GM20431 (cell line): ENCODE measurements around the gene RTL1.

Experiments used
- in situ Hi-C: fragments of 300-500 bp; cut with MseI, MboI; formaldehyde crosslinking; loops from one replicate; pipeline ENCODE4 v1.15.0; 2020; ENCODE audit warnings: low sequenced_read_pairs; ENCODE audit not compliant: unreplicated experiment

Gene RTL1

GRCh38 chr14:100882991-100883788 is 20.3 kb downstream of the RTL1 start:
- in situ Hi-C loops, result no loop called here

GRCh38 chr14:100882026-100882967 is 21.2 kb downstream of the RTL1 start:
- in situ Hi-C loops, result no loop called here

GRCh38 chr14:100881211-100882025 is 22.1 kb downstream of the RTL1 start:
- in situ Hi-C loops, result no loop called here

DNA sequence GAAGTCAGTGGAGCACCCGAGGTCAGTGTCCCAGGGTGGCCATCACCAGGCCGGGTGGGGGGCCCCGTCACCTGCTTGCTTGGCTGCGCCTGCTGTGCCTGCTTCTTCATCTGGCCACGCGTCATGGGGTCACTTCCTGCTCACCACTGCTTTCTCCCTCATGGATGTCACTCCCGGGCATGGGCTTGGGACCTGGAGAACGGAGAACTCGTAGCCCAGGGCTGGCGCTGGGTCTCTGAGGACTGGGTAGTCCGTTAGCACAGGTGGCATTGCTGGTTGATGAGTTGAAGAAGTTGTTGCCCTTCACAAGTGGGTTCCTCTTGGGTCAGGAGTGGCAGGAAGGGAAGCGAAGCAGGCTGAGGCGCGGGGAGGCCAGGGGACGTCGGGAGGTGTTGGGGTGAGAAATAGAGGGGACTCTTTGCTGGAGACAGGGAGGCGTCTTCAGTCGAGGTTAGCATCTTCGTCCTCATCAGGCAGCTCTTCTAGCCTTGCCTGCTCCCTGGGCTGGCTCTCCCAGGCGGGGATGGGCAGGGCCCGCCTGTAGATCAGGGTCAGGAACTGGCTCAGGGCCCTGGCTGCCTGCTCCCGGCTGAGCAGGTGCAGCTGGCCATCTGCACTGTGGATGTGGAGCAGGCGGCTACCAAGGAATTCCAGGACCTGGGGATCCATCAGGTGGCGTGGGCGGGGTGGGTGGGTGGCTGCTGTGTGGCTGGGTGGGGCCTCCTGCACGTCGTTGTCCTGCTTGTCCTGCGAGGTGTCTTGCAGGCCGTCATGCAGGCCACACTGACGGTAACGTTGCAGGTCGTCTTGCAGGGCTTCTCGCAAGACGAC is 23.0 kb downstream of the RTL1 start:
- in situ Hi-C loops, result no loop called here

- in situ Hi-C loops, result no loop called here
Observed at GRCh38 chr14:100879782-100880181, 23.7 kb downstream of the RTL1 start.

- in situ Hi-C loops, result no loop called here
Observed at GRCh38 chr14:100879194-100879593, 24.3 kb downstream of the RTL1 start.

GRCh38 chr14:100878271-100879146 is 25.0 kb downstream of the RTL1 start:
- in situ Hi-C loops, result no loop called here

DNA sequence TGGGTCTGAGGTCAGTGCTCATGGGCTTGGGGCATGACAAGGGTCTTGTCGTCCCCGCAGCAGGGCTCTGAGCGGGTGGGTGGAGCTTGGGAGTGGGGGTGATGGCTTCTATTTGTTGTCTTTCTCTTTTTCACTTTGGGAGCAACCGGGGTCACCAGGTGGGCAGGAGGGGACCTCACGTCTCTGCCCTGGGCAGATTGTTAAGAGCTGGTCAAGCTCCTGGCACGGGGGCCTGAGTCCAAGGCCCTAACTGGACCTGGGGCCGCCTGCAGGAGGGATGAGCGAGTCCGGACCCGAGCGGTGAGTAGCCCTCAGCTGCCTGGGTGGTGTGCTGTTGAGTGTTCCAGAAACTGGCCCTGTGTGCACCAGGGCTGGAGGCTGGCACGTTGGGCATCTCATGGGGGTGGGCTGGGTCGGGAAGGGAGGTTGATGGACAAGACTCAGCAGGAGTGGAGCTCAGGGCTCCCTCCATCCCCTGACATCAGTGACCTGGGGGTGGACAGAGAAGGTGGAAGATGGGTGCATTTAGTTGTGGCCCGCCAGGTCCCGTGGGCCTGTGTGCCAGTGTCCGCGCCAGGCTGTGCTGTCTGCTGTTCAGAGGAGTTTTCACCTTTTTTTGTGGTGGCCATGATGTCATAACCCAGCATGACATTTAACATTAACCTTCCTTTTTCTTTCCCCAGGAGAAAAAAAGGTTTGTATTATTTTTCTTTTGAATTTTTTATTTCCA is 27.5 kb downstream of the RTL1 start:
- in situ Hi-C loops, result no loop called here

- in situ Hi-C loops, result no loop called here
Observed at GRCh38 chr14:100875126-100875525, 28.4 kb downstream of the RTL1 start.

- in situ Hi-C loops, result no loop called here
Observed at GRCh38 chr14:100874411-100875091, 29.0 kb downstream of the RTL1 start.

DNA sequence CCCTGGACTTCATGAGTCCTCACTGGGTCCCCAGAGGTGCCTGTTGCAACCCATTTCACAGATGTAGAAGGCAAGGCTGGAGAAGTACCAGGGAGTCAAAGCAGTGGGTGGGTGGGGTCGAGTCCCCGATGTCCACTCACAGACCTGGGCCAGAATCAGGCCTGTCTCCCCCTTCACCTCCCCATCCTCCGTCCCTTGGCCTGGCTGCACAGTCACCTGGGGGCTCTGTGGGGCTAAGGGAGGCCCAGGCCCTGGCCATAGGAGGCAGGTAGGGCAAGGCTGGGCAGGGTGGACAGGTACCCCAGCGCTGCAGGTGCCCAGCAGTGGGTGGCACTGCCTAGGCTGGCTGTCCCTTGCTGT is 29.5 kb downstream of the RTL1 start:
- in situ Hi-C loops, result no loop called here

- in situ Hi-C loops, result no loop called here
Observed at GRCh38 chr14:100873096-100873482, 30.4 kb downstream of the RTL1 start.

- in situ Hi-C loops, result no loop called here
Observed at GRCh38 chr14:100872259-100873095, 31.0 kb downstream of the RTL1 start.

- in situ Hi-C loops, result no loop called here
Observed at GRCh38 chr14:100871234-100872186, 32.0 kb downstream of the RTL1 start.

DNA sequence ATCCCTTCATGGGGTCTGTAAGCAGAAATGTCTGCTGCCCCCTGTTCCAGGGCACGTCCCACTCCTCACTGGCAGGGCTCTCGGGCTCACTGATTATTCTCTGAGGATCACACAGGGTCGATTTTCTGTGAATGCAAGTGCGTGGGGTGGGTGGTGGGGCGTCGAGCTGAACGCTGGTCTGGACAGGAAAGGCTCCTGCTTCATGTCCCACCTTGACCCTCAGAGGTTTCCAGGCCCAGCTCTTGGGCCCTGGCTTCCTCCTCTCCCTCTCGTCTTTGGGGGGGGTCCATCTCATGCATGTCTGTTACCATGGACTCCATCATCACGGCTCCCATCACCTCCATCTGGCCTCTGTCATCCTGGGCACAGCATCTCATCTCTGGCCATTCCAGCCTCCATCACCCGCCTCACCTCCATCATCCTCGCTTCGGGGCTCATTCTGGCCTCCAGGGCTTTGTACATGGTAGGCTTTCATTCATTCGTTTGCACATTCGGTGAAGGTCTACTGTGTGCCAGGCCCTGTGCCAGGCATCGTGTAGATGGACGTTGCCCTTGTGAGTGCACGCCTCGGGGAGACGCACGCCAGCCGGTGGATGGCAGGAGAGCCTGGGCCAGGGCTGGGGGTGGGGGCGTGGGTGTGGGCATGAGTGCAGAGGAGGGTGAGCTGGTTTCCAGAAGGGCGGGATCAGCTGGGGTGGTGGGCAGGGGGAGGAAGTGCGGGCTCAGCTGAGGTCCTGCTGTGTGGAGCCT is 34.7 kb downstream of the RTL1 start:
- in situ Hi-C loops, result no loop called here
